Measurements from ENCODE around the gene IKZF3.
"Not testable (repeated sequence)": the region's sequence is repeated elsewhere in the genome, so short reads cannot be mapped to it uniquely, and the experiment has no call there.

The IKZF3 gene

GRCh38 chr17:39855911-39856649 is 8.0 kb downstream of the IKZF3 start:
- DNase-seq, result not testable (repeated sequence)

DNA sequence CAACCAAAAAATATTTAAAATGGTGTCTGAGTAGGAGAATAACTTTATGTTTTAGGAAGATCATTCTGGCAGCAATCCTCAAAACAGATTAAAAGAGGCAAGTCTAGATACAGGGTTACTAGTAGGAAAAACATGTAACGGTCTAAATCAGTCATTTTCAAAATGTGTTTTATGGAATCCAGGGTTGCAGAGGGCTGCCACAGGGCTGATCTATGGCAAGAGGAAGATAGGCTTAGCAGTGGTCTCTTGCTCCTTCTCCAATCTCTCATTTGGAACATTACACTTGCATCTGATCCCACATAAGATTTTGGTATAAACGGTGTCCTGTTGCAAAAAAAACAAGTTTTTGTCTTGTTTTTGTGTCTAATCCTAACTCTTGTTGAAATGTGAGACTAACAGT is 9.2 kb downstream of the IKZF3 start:
- DNase-seq, result no peak

GRCh38 chr17:39852239-39852638 is 11.9 kb downstream of the IKZF3 start:
- DNase-seq, result no peak

GRCh38 chr17:39850186-39850585 is 13.9 kb downstream of the IKZF3 start:
- DNase-seq, result not testable (repeated sequence)

GRCh38 chr17:39848600-39848999 is 15.5 kb downstream of the IKZF3 start:
- peak; percentile 51 for DNase-seq

DNA sequence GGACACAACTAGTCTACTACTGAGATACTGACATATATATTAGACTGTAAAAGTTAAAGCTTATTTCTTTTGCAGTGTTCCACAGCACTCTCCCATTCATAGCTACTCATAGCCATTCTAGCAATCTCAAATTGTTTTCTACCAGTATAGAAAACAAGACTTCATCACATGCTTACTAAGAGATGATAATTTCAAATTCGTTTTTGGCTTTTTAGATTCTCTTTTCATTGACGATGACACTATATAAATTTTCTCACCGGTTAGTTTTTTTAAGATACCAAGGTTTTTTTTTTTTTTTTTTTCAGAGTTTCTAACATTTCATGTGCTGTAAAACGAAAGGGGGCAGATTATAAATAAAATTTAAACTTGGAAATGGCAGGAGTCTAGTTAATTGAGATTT is 17.9 kb downstream of the IKZF3 start:
- no peak for DNase-seq

- no peak for DNase-seq
Measured at GRCh38 chr17:39845052-39845846, 18.9 kb downstream of the IKZF3 start.

- DNase-seq, result no peak
Measured at GRCh38 chr17:39841134-39841683, 22.9 kb downstream of the IKZF3 start.

GRCh38 chr17:39838784-39839183 is 25.3 kb downstream of the IKZF3 start:
- no peak for DNase-seq

- DNase-seq, result no peak
Measured at GRCh38 chr17:39838057-39838456, 26.1 kb downstream of the IKZF3 start.

DNA sequence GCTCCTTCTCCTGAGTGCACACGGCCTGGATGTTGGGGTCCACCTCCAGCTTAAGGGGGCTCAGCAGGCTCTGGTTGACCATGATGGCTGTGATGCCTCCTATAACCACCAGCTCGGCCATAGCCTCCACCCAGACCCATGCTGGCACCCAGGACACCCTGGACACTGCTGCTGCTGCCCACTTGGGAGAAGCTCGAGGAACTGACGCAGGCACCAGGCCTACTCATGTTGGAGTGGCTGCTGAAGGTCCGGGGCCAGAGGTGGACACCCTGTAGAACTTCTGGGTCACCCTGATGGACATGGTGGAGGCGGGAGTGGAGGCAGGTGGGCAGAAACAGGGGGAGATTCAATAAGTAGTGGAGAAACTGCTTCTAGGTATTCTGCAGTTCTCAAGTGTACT is 28.0 kb downstream of the IKZF3 start:
- no peak for DNase-seq

- no peak for DNase-seq
Measured at GRCh38 chr17:39835038-39835786, 28.9 kb downstream of the IKZF3 start.

DNA sequence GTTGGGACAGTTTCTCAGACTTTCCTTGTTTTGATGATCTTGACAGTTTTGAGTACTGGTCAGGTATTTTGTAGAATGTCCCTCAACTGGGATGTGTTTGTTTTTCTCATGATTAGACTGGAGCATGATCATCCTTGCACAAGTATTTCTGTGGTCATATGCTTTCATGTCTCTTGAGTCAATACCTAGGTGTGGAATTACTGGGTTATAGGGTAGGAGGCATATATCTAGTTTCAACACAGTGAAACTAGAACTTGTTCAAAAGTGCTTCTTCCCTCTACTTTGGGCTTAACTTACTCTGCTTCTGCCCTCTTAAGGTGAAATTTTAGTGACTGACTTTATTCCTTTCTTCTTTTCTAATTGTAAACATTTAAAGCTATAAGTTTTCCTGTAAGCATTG is 30.1 kb downstream of the IKZF3 start:
- DNase-seq, result no peak

GRCh38 chr17:39831588-39831987 is 32.5 kb downstream of the IKZF3 start:
- DNase-seq, result no peak

GRCh38 chr17:39828443-39828842 is 35.7 kb downstream of the IKZF3 start:
- DNase-seq, result no peak

GRCh38 chr17:39826334-39826733 is 37.8 kb downstream of the IKZF3 start:
- no peak for DNase-seq

- no peak for DNase-seq
Measured at GRCh38 chr17:39823407-39824054, 40.6 kb downstream of the IKZF3 start.

- no peak for DNase-seq
Measured at GRCh38 chr17:39822051-39822451, 42.1 kb downstream of the IKZF3 start.

- no peak for DNase-seq
Measured at GRCh38 chr17:39820987-39821386, 43.1 kb downstream of the IKZF3 start.

- DNase-seq, result no peak
Measured at GRCh38 chr17:39820541-39820940, 43.6 kb downstream of the IKZF3 start.

DNA sequence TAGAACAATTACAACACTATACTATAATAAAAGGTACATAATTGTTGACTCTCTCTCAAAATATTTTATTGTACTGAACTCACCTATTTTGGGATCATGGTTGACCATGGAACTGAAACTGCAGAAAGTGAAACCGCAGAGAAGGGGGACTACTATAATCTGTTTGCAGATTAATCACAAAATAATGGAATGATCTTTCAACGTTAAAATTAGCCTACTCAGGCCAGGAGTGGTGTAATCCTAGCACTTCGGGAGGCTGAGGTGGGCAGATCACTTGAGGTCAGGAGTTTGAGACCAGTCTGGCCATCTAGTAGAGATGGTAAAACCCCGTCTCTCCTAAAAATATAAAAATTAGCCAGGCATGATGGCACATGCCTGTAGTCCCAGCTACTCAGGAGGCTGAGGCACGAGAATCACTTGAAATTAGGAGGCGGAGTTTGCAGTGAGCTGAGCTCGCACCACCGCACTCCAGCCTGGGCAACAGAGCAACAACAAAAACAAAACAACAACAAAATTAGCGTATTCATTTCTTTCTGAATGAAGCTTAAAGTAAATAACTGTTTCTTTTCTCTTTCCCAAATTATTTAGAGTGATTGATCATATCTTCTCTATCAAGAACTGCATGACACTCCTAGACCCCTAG is 45.6 kb downstream of the IKZF3 start:
- DNase-seq, result no peak

DNA sequence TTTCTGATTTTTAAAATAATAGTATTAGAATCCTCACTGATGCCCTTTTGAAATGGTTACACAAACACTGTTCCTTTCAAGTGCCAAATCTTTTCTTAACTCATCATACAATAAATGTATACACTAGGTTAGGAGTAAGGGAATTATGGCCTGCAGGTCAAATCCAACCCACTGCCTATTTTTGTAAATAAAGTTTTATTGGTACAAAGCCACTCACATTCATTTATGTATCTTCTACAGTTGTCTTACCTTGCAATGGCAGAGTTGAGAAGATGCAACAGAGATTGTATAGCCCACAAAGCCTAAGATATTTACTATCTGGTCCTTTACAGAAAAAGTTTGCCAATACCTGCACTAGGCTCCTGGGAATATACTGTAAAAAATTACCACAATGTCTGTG is 47.8 kb downstream of the IKZF3 start:
- no peak for DNase-seq

All from CD4-positive, alpha-beta T cell treated with Interleukin-6 for 4 hours (primary cell).